HepG2 (cell line): ENCODE results near the gene ATRIP. TPM values are rescaled to one million over a fixed set of nuclear protein-coding genes. Genes with fewer than 3 reads are reported as not detected.

Experiments used
- CC2D1A ChIP-seq: sonication (generic); formaldehyde crosslinking; IDR thresholded peaks from 2 replicates; pipeline ENCODE4 v1.8.1; 2023; ENCODE audit warnings: mild to moderate bottlenecking, missing genetic modification reagents
- EP300 ChIP-seq, 3 experiments: sonication (generic) in 1 of 3; formaldehyde crosslinking in 1 of 3; IDR thresholded peaks; 2 replicates each; pipeline versions ENCODE4 v1.5.1 to v1.6.1; 2011 to 2020; ENCODE audit warnings: low read depth in 2 of 3, low read length in 2 of 3, borderline replicate concordance in 1 of 3, improper control_type of control experiment in 1 of 3, mild to moderate bottlenecking in 1 of 3, missing genetic modification reagents in 1 of 3, moderate library complexity in 1 of 3
- MZF1 ChIP-seq: sonication (generic); formaldehyde crosslinking; IDR thresholded peaks from 2 replicates; pipeline ENCODE4 v1.8.1; 2023; ENCODE audit warnings: mild to moderate bottlenecking, missing genetic modification reagents, borderline replicate concordance
- NFIB ChIP-seq: sonication (generic); formaldehyde crosslinking; IDR thresholded peaks from 2 replicates; pipeline ENCODE4 v1.9.0; 2021; ENCODE audit warnings: missing genetic modification reagents, mild to moderate bottlenecking, borderline replicate concordance
- NR2F1 ChIP-seq, 2 experiments: fragments of 450-650 bp in 1 of 2; formaldehyde crosslinking in 1 of 2; IDR thresholded peaks; 2 replicates each; pipeline versions ENCODE4 v1.5.0 to v1.6.1; 2016 to 2020; ENCODE audit warnings: mild to moderate bottlenecking in 1 of 2, missing compliant biosample characterization in 1 of 2, missing genetic modification reagents in 1 of 2, moderate library complexity in 1 of 2
- POLR2A ChIP-seq, 2 experiments: IDR thresholded peaks; 2 replicates each; pipeline ENCODE4 v1.6.1; 2011; ENCODE audit warnings: low read depth in 2 of 2, low read length in 2 of 2, mild to moderate bottlenecking in 1 of 2, moderate library complexity in 1 of 2; ENCODE audit not compliant: insufficient read depth in 1 of 2
- PPARG ChIP-seq: conservative IDR thresholded peaks from 2 replicates; pipeline ENCODE4 v1.6.1; 2016; ENCODE audit warnings: missing biosample characterization, missing genetic modification reagents
- RNF2 ChIP-seq: fragments of 450-650 bp; conservative IDR thresholded peaks from 2 replicates; pipeline ENCODE4 v1.6.1; 2016; ENCODE audit warnings: low read depth
- SALL2 ChIP-seq: sonication (generic); formaldehyde crosslinking; IDR thresholded peaks from 2 replicates; pipeline ENCODE4 v1.8.1; 2023; ENCODE audit warnings: mild to moderate bottlenecking, missing genetic modification reagents, inconsistent platforms
- TBX2 ChIP-seq: sonication (generic); formaldehyde crosslinking; IDR thresholded peaks from 2 replicates; pipeline ENCODE4 v1.5.0; 2020; ENCODE audit warnings: missing genetic modification reagents, mild to moderate bottlenecking, borderline replicate concordance
- TFAP4 ChIP-seq: sonication (generic); IDR thresholded peaks from 2 replicates; pipeline ENCODE4 v1.6.1; 2016; ENCODE audit warnings: low read depth, borderline replicate concordance
- ZEB1 ChIP-seq: IDR thresholded peaks from 2 replicates; pipeline ENCODE4 v1.6.1; 2012; ENCODE audit warnings: mild to moderate bottlenecking, low read depth, inconsistent platforms; ENCODE audit not compliant: insufficient replicate concordance
- ZNF225 ChIP-seq: sonication (generic); formaldehyde crosslinking; IDR thresholded peaks from 2 replicates; pipeline ENCODE4 v1.4.0; 2020; ENCODE audit warnings: mild to moderate bottlenecking, missing genetic modification reagents
- ZNF30 ChIP-seq: sonication (generic); formaldehyde crosslinking; IDR thresholded peaks from 2 replicates; pipeline ENCODE4 v1.5.0; 2020; ENCODE audit warnings: mild to moderate bottlenecking, missing genetic modification reagents
- ZNF530 ChIP-seq: sonication (generic); formaldehyde crosslinking; IDR thresholded peaks from 2 replicates; pipeline ENCODE4 v1.5.0; 2020; ENCODE audit warnings: low read depth, mild to moderate bottlenecking, missing genetic modification reagents
- ZNF639 ChIP-seq: conservative IDR thresholded peaks from 2 replicates; pipeline ENCODE4 v1.6.1; 2018; ENCODE audit warnings: missing genetic modification reagents
- ZNF776 ChIP-seq: sonication (generic); formaldehyde crosslinking; IDR thresholded peaks from 2 replicates; pipeline ENCODE4 v1.4.0; 2020; ENCODE audit warnings: mild to moderate bottlenecking, missing genetic modification reagents
- polyA plus RNA-seq, 8 experiments: library from polyadenylated mRNA; depleted of rRNA in 3 of 8; stranded (reverse) in 7 of 8; unstranded in 1 of 8; fragments of >200 nt; fragmentation: Illumina TruSeq in 4 of 8; extraction: Trizol in 4 of 8; gene quantifications; 2 replicates each; pipeline versions ENCODE4 v1.2.1 to v1.2.3, GENCODE V29; 2011 to 2016; ENCODE audit warnings: low read depth in 4 of 8, missing spikeins in 1 of 8, mixed read lengths in 1 of 8; ENCODE audit not compliant: insufficient read depth in 1 of 8
- total RNA-seq, 5 experiments: library from RNA; depleted of rRNA; stranded (reverse); fragments of >200 nt; fragmentation: Illumina TruSeq; extraction: Trizol; gene quantifications; 2 replicates each; pipeline ENCODE4 v1.2.3, GENCODE V29; 2016; ENCODE audit warnings: low read depth in 1 of 5
- TF ChIP-seq, protein P1 (sequence below): sonication (generic); formaldehyde crosslinking; IDR thresholded peaks from 2 replicates; pipeline ENCODE4 v1.4.0; 2020; ENCODE audit warnings: missing genetic modification reagents
- TF ChIP-seq, protein P2 (sequence below): sonication (generic); formaldehyde crosslinking; IDR thresholded peaks from 2 replicates; pipeline ENCODE4 v1.5.1; 2020; ENCODE audit warnings: mild to moderate bottlenecking, missing genetic modification reagents, moderate library complexity
- TF ChIP-seq, protein P3 (sequence below): sonication (generic); formaldehyde crosslinking; IDR thresholded peaks from 2 replicates; pipeline ENCODE4 v1.5.0; 2020; ENCODE audit warnings: mild to moderate bottlenecking, missing genetic modification reagents

The ATRIP gene
- total and polyA plus RNA-seq, 2 of the 13 experiments (the other 11 are each of a cell fraction or from before 2014, with no cell fraction given) = 5.1 to 12.5 TPM

DNA sequence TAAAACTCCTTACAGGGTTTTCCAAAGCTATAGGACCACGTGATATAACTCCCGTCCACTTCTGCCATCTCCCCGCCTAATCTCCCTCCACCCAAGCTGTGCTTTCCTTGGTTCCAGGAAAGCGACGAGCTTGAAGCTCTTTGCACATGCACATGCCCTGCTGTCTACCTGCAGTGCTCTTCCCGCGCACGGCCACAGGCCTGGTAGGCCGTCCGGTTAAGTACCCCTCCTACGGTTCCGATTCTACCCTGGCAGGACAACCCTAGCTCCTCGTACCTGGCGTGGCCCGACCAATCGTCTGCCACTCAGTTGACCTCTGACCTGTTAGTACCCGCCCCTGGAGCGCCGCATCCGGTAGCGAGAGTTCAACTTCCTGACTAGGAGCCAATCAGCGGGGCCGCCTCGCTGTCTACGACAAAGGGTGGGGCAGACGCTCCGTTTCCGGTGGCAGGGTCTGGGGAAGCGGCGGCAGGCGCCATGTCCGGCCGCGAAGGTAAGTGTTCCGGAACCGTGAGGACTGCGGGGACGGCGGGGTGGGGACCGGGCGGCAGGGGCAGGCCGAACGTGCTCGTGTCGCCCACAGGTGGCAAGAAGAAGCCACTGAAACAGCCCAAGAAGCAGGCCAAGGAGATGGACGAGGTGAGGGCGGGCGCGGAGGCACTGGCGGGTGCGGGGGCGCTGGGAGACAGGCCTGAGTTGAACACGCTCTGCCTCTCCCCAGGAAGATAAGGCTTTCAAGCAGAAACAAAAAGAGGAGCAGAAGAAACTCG is 6.5 kb upstream of the ATRIP start, which contains the start of the genes CCDC51 and TMA7 (continued):
- TF ChIP-seq ZNF639 (CRISPR knock-in tag) (peak; percentile 36), NFIB (CRISPR knock-in tag) (0 out of 2 replicates have a peak, but pooled peaks have one; percentile 36), SALL2 (CRISPR knock-in tag) (peak; percentile 43; the same call in 1 of the 2 replicates), CC2D1A (no peak), MZF1 (CRISPR knock-in tag) (peak; percentile 95), RNF2 (peak; percentile 82; the same call in 1 of the 2 replicates), NR2F1 (CRISPR knock-in tag; IDR thresholded peaks at IDR 0.05) (peak in 1 of 2 experiments; percentile 62; a peak in 2 of 4 replicates), ZNF225 (CRISPR knock-in tag) (no peak; the same call in 1 of the 2 replicates), ZNF530 (CRISPR knock-in tag) (no peak), POLR2A (IDR thresholded peaks at IDR 0.05; ENCODE audit: insufficient read depth in 1 of 2, low read depth in 2 of 2, low read length in 2 of 2) (peak; percentile 79 to 86), TBX2 (CRISPR knock-in tag) (peak; percentile 92), TFAP4 (peak; percentile 29; the same call in 1 of the 2 replicates), ZEB1 (peak; percentile 77), ZNF30 (CRISPR knock-in tag) (0 out of 2 replicates have a peak, but pooled peaks have one; percentile 41), PPARG (CRISPR knock-in tag) (peak; percentile 49; the same call in 1 of the 2 replicates), EP300 (IDR thresholded peaks at IDR 0.05; ENCODE audit: low read depth in 2 of 2, low read length in 2 of 2) (no peak), EP300 (CRISPR knock-in tag; IDR thresholded peaks at IDR 0.05; ENCODE audit: borderline replicate concordance) (peak; percentile 25; the same call in 1 of the 2 replicates), ZNF776 (CRISPR knock-in tag) (peak; percentile 81)
- TF ChIP-seq, protein P1, sequence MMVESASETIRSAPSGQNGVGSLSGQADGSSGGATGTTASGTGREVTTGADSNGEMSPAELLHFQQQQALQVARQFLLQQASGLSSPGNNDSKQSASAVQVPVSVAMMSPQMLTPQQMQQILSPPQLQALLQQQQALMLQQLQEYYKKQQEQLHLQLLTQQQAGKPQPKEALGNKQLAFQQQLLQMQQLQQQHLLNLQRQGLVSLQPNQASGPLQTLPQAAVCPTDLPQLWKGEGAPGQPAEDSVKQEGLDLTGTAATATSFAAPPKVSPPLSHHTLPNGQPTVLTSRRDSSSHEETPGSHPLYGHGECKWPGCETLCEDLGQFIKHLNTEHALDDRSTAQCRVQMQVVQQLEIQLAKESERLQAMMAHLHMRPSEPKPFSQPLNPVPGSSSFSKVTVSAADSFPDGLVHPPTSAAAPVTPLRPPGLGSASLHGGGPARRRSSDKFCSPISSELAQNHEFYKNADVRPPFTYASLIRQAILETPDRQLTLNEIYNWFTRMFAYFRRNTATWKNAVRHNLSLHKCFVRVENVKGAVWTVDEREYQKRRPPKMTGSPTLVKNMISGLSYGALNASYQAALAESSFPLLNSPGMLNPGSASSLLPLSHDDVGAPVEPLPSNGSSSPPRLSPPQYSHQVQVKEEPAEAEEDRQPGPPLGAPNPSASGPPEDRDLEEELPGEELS (CRISPR knock-in tag) = no peak
- TF ChIP-seq, protein P2, sequence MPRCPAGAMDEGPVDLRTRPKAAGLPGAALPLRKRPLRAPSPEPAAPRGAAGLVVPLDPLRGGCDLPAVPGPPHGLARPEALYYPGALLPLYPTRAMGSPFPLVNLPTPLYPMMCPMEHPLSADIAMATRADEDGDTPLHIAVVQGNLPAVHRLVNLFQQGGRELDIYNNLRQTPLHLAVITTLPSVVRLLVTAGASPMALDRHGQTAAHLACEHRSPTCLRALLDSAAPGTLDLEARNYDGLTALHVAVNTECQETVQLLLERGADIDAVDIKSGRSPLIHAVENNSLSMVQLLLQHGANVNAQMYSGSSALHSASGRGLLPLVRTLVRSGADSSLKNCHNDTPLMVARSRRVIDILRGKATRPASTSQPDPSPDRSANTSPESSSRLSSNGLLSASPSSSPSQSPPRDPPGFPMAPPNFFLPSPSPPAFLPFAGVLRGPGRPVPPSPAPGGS (CRISPR knock-in tag) = peak; percentile 71; the same call in 1 of the 2 replicates
- TF ChIP-seq, protein P3, sequence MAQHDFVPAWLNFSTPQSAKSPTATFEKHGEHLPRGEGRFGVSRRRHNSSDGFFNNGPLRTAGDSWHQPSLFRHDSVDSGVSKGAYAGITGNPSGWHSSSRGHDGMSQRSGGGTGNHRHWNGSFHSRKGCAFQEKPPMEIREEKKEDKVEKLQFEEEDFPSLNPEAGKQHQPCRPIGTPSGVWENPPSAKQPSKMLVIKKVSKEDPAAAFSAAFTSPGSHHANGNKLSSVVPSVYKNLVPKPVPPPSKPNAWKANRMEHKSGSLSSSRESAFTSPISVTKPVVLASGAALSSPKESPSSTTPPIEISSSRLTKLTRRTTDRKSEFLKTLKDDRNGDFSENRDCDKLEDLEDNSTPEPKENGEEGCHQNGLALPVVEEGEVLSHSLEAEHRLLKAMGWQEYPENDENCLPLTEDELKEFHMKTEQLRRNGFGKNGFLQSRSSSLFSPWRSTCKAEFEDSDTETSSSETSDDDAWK (CRISPR knock-in tag) = no peak
